ENCODE measurements around the gene NRG4. TPM values are rescaled to one million over a fixed set of nuclear protein-coding genes. Genes with fewer than 3 reads are reported as not detected.

NRG4 gene
- total and polyA plus RNA-seq, 9 of the 15 experiments (the other 6 are each of a cell fraction or from before 2014, with no cell fraction given): 0.33 to 2.5 (median 0.76) TPM

- Histone ChIP-seq H3K9me1 (ENCODE audit: control insufficient read depth, insufficient read depth, low read length) (no peaks in the 10 kb centered on the region), H3K27ac (ENCODE audit: extremely low read depth, low read depth, low read length) (no peak overlapping the region), H3K4me2 (ENCODE audit: insufficient read depth, low read length) (no peak overlapping the region), H4K20me1 (replicated peaks; ENCODE audit: control insufficient read depth, insufficient read depth, low read length) (no peaks in the 10 kb centered on the region), H3K36me3 (ENCODE audit: control insufficient read depth, insufficient read depth, low read length) (no peaks in the 10 kb centered on the region), H2AFZ (ENCODE audit: low read depth, low read length) (no peak overlapping the region), H3K79me2 (ENCODE audit: control insufficient read depth, insufficient read depth, low read length) (no peaks in the 10 kb centered on the region), H3K9me3 (replicated peaks; ENCODE audit: control insufficient read depth, insufficient read depth, low read depth, low read length) (peaks cover 6% of the 10 kb centered on the region; the same call in 1 of the 2 replicates), H3K4me3 (no peak overlapping the region), H3K27me3 (ENCODE audit: control insufficient read depth in 2 of 2, insufficient read depth in 2 of 2, low read length in 2 of 2) (peaks cover 0 to 6% of the 10 kb centered on the region in 2 experiments; a peak in 2 of 5 replicates), H3K9ac (ENCODE audit: insufficient read depth in 1 of 2, low read depth in 2 of 2, low read length in 2 of 2) (no peak overlapping the region), H3K4me1 (replicated peaks in 1 of 2; ENCODE audit: control insufficient read depth in 2 of 2, insufficient read depth in 2 of 2, low read length in 2 of 2) (no peaks in the 10 kb centered on the region)
- FAIRE-seq (no peak), ATAC-seq (no peak), DNase-seq (ENCODE audit: extremely low read depth in 1 of 4, low spot score in 3 of 4) (no peak)
- intact Hi-C loops (cut with micrococcal nuclease): no loop called here
- no peak for TF ChIP-seq ZNF780A (CRISPR knock-in tag; IDR thresholded peaks at IDR 0.05)
- TF ChIP-seq E2F1 (CRISPR knock-in tag; IDR thresholded peaks at IDR 0.05): no peak
- no peak for TF ChIP-seq TEAD4 (IDR thresholded peaks at IDR 0.05; ENCODE audit: low read length)
- TF ChIP-seq TEAD4 (CRISPR knock-in tag; IDR thresholded peaks at IDR 0.05; ENCODE audit: borderline replicate concordance): no peak
- TF ChIP-seq ZFPM2 (CRISPR knock-in tag; IDR thresholded peaks at IDR 0.05): no peak
- no peak for TF ChIP-seq ZNF212 (CRISPR knock-in tag; IDR thresholded peaks at IDR 0.05)
- TF ChIP-seq ZSCAN29 (IDR thresholded peaks at IDR 0.05): no peak
- no peak for TF ChIP-seq RFX5 (IDR thresholded peaks at IDR 0.05; ENCODE audit: low read depth, low read length)
- TF ChIP-seq STAT5A (IDR thresholded peaks at IDR 0.05; ENCODE audit: borderline replicate concordance, low read length): no peak
- no peak for TF ChIP-seq TOE1 (IDR thresholded peaks at IDR 0.05; ENCODE audit: borderline replicate concordance)
- no peak for TF ChIP-seq TOE1 (CRISPR knock-in tag; IDR thresholded peaks at IDR 0.05; ENCODE audit: borderline replicate concordance, low read depth)
- TF ChIP-seq UBTF (IDR thresholded peaks at IDR 0.05; ENCODE audit: borderline replicate concordance in 1 of 2, low read depth in 2 of 2, low read length in 2 of 2): no peak
- no peak for TF ChIP-seq MAX (CRISPR knock-in tag; IDR thresholded peaks at IDR 0.05)
- no peak for TF ChIP-seq LEF1 (IDR thresholded peaks at IDR 0.05)
- no peak for TF ChIP-seq ZNF436 (CRISPR knock-in tag; IDR thresholded peaks at IDR 0.05)
- TF ChIP-seq BHLHE40 (IDR thresholded peaks at IDR 0.05; ENCODE audit: low read length): no peak
- TF ChIP-seq MCM7 (IDR thresholded peaks at IDR 0.05): no peak
- no peak for TF ChIP-seq SREBF1 (IDR thresholded peaks at IDR 0.05; ENCODE audit: borderline replicate concordance, low read depth, low read length)
- no peak for TF ChIP-seq C11orf30 (IDR thresholded peaks at IDR 0.05; ENCODE audit: low read depth)
- ChIA-PET POLR2A (interaction anchor here (0.8 to 2.2 kb wide), 3 partner anchors 12 to 55 kb away, joined by 4 to 6 read pairs (median 5); partner anchors contain the start of gene NRG4), CTCF (ENCODE audit: low intra/inter-chr PET ratio) (no interaction called here)
- WGBS (ENCODE audit: insufficient coverage, low coverage, missing lambda C conversion rate): 5% methylated on average over 4 of the region's 4 CpGs
- BruUV-seq (replicated peaks): no TSS peak
- in situ Hi-C loops (cut with MboI): no loop called here
Observed at GRCh38 chr15:76024021-76024768, 12.0 kb upstream of the NRG4 start.
